Measurements from ENCODE around the gene BCAS3.

BCAS3 gene

GRCh38 chr17:61398721-61399130 is 721.1 kb downstream of the BCAS3 start:
- no peak for DNase-seq
- Mint-ChIP-seq H3K4me1 (peaks cover 33% of the 10 kb centered on the region), H3K27me3 (ENCODE audit: low read depth, poor library complexity) (peaks cover 93% of the 10 kb centered on the region), H3K4me3 (peak overlapping the region; percentile 85), H3K27ac (no peak overlapping the region), H3K36me3 (ENCODE audit: low read depth) (no peaks in the 10 kb centered on the region), H3K9me3 (no peaks in the 10 kb centered on the region)
- TF ChIP-seq CTCF (IDR thresholded peaks at IDR 0.05), result no peak

GRCh38 chr17:61399131-61400065 is 721.7 kb downstream of the BCAS3 start, which contains the start of gene TBX2:
Gene TBX2, plus strand, starts transcription at chr17:61399843. Its CDS starts 334 bp downstream, at chr17:61400177.
- H3K36me3 Mint-ChIP-seq (ENCODE audit: low read depth), result no peaks in the 10 kb centered on the region
- H3K4me1 Mint-ChIP-seq, result peaks cover 36% of the 10 kb centered on the region
- peak within 1 kb of the TSS; percentile 85 for H3K4me3 Mint-ChIP-seq
- DNase-seq, result peak; percentile 69
- H3K9me3 Mint-ChIP-seq, result no peaks in the 10 kb centered on the region
- TF ChIP-seq CTCF (IDR thresholded peaks at IDR 0.05), result no peak
- H3K27ac Mint-ChIP-seq, result no peak within 1 kb of the TSS
- H3K27me3 Mint-ChIP-seq (ENCODE audit: low read depth, poor library complexity), result peaks cover 93% of the 10 kb centered on the region

- no peak overlapping the region for H3K27ac Mint-ChIP-seq
- peak overlapping the region; percentile 77 for H3K4me3 Mint-ChIP-seq
- no peak for DNase-seq
- no peaks in the 10 kb centered on the region for H3K36me3 Mint-ChIP-seq (ENCODE audit: low read depth)
- TF ChIP-seq CTCF (IDR thresholded peaks at IDR 0.05), result no peak
- peaks cover 93% of the 10 kb centered on the region for H3K27me3 Mint-ChIP-seq (ENCODE audit: low read depth, poor library complexity)
- no peaks in the 10 kb centered on the region for H3K9me3 Mint-ChIP-seq
- peaks cover 36% of the 10 kb centered on the region for H3K4me1 Mint-ChIP-seq
Measured at GRCh38 chr17:61400066-61400716, 722.5 kb downstream of the BCAS3 start.

GRCh38 chr17:61400717-61401388 is 723.2 kb downstream of the BCAS3 start:
- DNase-seq, result no peak
- no peak overlapping the region for H3K27ac Mint-ChIP-seq
- peak overlapping the region; percentile 77 for H3K4me3 Mint-ChIP-seq
- no peaks in the 10 kb centered on the region for H3K9me3 Mint-ChIP-seq
- H3K4me1 Mint-ChIP-seq, result peaks cover 36% of the 10 kb centered on the region
- no peak for TF ChIP-seq CTCF (IDR thresholded peaks at IDR 0.05)
- peaks cover 91% of the 10 kb centered on the region for H3K27me3 Mint-ChIP-seq (ENCODE audit: low read depth, poor library complexity)
- H3K36me3 Mint-ChIP-seq (ENCODE audit: low read depth), result no peaks in the 10 kb centered on the region

- Mint-ChIP-seq H3K27ac (no peak overlapping the region), H3K27me3 (ENCODE audit: low read depth, poor library complexity) (peaks cover 91% of the 10 kb centered on the region), H3K9me3 (no peaks in the 10 kb centered on the region), H3K36me3 (ENCODE audit: low read depth) (no peaks in the 10 kb centered on the region), H3K4me1 (peaks cover 36% of the 10 kb centered on the region), H3K4me3 (peak overlapping the region; percentile 77)
- TF ChIP-seq CTCF (IDR thresholded peaks at IDR 0.05), result no peak
- no peak for DNase-seq
Measured at GRCh38 chr17:61401389-61402072, 723.9 kb downstream of the BCAS3 start.

Data from nephron progenitor cell (in vitro differentiated cells).